ENCODE results near the gene NCL. TPM values are rescaled to one million over a fixed set of nuclear protein-coding genes. Genes with fewer than 3 reads are reported as not detected.

The NCL gene
- total and polyA plus RNA-seq, 2 of the 13 experiments (the other 11 are each of a cell fraction or from before 2014, with no cell fraction given), result 105 to 779 TPM

GRCh38 chr2:231413921-231414476, 50.3 kb downstream of the NCL start (continued):
- TF ChIP-seq ZNF205 (CRISPR knock-in tag; IDR thresholded peaks at IDR 0.05) (0 out of 2 replicates have a peak, but pooled peaks have one; percentile 32), SAP130 (CRISPR knock-in tag; IDR thresholded peaks at IDR 0.05; ENCODE audit: low read depth) (peak; percentile 45), PCBP2 (optimal IDR thresholded peaks at IDR 0.05; ENCODE audit: low read depth, low read length, poor library complexity, severe bottlenecking) (no peak), ZNF652 (CRISPR knock-in tag; IDR thresholded peaks at IDR 0.05; ENCODE audit: borderline replicate concordance, low read depth) (no peak), XRCC5 (optimal IDR thresholded peaks at IDR 0.05; ENCODE audit: low read length) (peak; percentile 25), MEIS2 (CRISPR knock-in tag; IDR thresholded peaks at IDR 0.05) (peak; percentile 18; the same call in 1 of the 2 replicates), CEBPG (CRISPR knock-in tag; IDR thresholded peaks at IDR 0.05) (peak; percentile 85), HNRNPK (IDR thresholded peaks at IDR 0.05; ENCODE audit: low read depth, low read length, poor library complexity, severe bottlenecking) (no peak), TBX3 (IDR thresholded peaks at IDR 0.05; ENCODE audit: borderline replicate concordance) (no peak), ZNF282 (IDR thresholded peaks at IDR 0.05; ENCODE audit: partially characterized antibody) (no peak), ZNF614 (CRISPR knock-in tag; IDR thresholded peaks at IDR 0.05; ENCODE audit: borderline replicate concordance) (0 out of 2 replicates have a peak, but pooled peaks have one; percentile 26), FOXA1 (IDR thresholded peaks at IDR 0.05) (no peak), FOXA1 (CRISPR knock-in tag; IDR thresholded peaks at IDR 0.05) (0 out of 2 replicates have a peak, but pooled peaks have one; percentile 19), NFYB (CRISPR knock-in tag; IDR thresholded peaks at IDR 0.05) (no peak), MYPOP (CRISPR knock-in tag; IDR thresholded peaks at IDR 0.05) (0 out of 2 replicates have a peak, but pooled peaks have one; percentile 30), DNMT3B (CRISPR knock-in tag; conservative IDR thresholded peaks at IDR 0.05) (no peak), CREB1 (IDR thresholded peaks at IDR 0.05) (no peak), CREB1 (CRISPR knock-in tag; IDR thresholded peaks at IDR 0.05) (peak; percentile 48; the same call in 1 of the 2 replicates), GABPB1 (CRISPR knock-in tag; IDR thresholded peaks at IDR 0.05) (no peak), UBTF (CRISPR knock-in tag; IDR thresholded peaks at IDR 0.05) (0 out of 2 replicates have a peak, but pooled peaks have one; percentile 37)
- TF ChIP-seq, protein P1, sequence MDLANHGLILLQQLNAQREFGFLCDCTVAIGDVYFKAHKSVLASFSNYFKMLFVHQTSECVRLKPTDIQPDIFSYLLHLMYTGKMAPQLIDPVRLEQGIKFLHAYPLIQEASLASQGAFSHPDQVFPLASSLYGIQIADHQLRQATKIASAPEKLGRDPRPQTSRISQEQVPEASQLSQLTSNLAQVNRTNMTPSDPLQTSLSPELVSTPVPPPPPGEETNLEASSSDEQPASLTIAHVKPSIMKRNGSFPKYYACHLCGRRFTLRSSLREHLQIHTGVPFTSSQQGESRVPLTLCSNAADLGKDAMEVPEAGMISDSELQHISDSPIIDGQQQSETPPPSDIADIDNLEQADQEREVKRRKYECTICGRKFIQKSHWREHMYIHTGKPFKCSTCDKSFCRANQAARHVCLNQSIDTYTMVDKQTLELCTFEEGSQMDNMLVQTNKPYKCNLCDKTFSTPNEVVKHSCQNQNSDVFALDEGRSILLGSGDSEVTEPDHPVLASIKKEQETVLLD (CRISPR knock-in tag; IDR thresholded peaks at IDR 0.05; ENCODE audit: low read depth), result no peak
- TF ChIP-seq, protein P2, sequence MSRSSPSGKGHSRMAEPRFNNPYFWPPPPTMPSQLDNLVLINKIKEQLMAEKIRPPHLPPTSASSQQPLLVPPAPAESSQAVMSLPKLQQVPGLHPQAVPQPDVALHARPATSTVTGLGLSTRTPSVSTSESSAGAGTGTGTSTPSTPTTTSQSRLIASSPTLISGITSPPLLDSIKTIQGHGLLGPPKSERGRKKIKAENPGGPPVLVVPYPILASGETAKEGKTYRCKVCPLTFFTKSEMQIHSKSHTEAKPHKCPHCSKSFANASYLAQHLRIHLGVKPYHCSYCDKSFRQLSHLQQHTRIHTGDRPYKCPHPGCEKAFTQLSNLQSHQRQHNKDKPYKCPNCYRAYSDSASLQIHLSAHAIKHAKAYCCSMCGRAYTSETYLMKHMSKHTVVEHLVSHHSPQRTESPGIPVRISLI (CRISPR knock-in tag; IDR thresholded peaks at IDR 0.05; ENCODE audit: borderline replicate concordance), result no peak
- TF ChIP-seq, protein P3, sequence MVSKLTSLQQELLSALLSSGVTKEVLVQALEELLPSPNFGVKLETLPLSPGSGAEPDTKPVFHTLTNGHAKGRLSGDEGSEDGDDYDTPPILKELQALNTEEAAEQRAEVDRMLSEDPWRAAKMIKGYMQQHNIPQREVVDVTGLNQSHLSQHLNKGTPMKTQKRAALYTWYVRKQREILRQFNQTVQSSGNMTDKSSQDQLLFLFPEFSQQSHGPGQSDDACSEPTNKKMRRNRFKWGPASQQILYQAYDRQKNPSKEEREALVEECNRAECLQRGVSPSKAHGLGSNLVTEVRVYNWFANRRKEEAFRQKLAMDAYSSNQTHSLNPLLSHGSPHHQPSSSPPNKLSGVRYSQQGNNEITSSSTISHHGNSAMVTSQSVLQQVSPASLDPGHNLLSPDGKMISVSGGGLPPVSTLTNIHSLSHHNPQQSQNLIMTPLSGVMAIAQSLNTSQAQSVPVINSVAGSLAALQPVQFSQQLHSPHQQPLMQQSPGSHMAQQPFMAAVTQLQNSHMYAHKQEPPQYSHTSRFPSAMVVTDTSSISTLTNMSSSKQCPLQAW (CRISPR knock-in tag; IDR thresholded peaks at IDR 0.05), result 0 out of 2 replicates have a peak, but pooled peaks have one; percentile 27

Data from HepG2 (cell line).